ENCODE measurements around the gene SMIM27.

The SMIM27 gene

DNA sequence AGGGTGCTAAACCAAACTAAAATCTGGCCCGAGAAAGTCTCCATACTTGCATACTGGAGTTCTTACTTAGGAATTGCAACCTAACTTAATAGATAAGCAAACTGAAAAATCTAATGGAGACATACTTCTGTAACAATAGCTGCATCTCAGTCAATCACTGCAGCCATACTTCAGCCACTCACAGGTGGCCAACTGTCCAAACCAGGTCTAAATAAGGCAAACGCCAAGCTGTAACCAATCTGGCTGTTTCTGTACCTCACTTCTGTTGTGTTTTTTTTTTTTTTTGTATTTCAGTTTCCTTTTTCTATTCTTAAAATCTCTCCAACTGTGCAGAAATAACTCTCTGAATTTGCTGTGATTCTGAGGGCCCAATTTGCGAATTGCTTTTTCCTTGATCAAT lies 25.2 kb downstream of the SMIM27 start:
- Histone ChIP-seq H3K36me3 (ENCODE audit: control insufficient read depth in 1 of 2, insufficient read depth in 2 of 2, low read length in 2 of 2) (no peaks in the 10 kb centered on the region), H3K4me3 (ENCODE audit: low read depth in 1 of 2, low read length in 2 of 2) (no peak overlapping the region), H3K4me1 (ENCODE audit: control insufficient read depth in 1 of 2, insufficient read depth in 2 of 2, low read length in 2 of 2) (peaks cover 6 to 8% of the 10 kb centered on the region in 2 donors), H3K9ac (ENCODE audit: low read depth in 1 of 2, low read length in 2 of 2) (no peak overlapping the region), H3K9me3 (ENCODE audit: control insufficient read depth in 1 of 2, low read length in 2 of 2) (no peaks in the 10 kb centered on the region), H3K27me3 (ENCODE audit: control insufficient read depth in 1 of 2, insufficient read depth in 2 of 2, low read length in 2 of 2) (peaks cover 0 to 4% of the 10 kb centered on the region in 2 donors), H3K27ac (ENCODE audit: low read depth, low read length) (no peak overlapping the region)

DNA sequence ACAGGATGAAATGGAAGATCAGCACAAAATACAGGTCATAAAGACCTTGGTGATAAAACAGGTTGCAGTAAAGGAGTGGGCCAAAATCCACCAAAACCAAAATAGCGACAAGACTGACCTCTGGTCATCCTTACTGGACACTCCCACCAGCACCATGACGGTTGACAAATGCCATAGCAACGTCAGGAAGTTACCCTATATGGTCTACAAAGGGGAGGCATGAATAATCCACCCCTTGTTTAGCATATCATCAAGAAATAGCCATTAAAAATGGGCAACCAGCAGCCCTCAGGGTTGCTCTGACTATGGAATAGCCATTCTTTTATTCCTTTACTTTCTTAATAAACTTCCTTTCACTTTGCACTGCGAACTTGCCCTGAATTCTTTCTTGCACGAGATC lies 26.8 kb downstream of the SMIM27 start:
- Histone ChIP-seq H3K9me3 (ENCODE audit: control insufficient read depth in 1 of 2, low read length in 2 of 2) (no peaks in the 10 kb centered on the region), H3K9ac (ENCODE audit: low read depth in 1 of 2, low read length in 2 of 2) (no peak overlapping the region), H3K4me3 (ENCODE audit: low read depth in 1 of 2, low read length in 2 of 2) (no peak overlapping the region), H3K27ac (ENCODE audit: low read depth, low read length) (no peak overlapping the region), H3K27me3 (ENCODE audit: control insufficient read depth in 1 of 2, insufficient read depth in 2 of 2, low read length in 2 of 2) (peaks cover 0 to 4% of the 10 kb centered on the region in 2 donors), H3K4me1 (ENCODE audit: control insufficient read depth in 1 of 2, insufficient read depth in 2 of 2, low read length in 2 of 2) (no peaks in the 10 kb centered on the region), H3K36me3 (ENCODE audit: control insufficient read depth in 1 of 2, insufficient read depth in 2 of 2, low read length in 2 of 2) (no peaks in the 10 kb centered on the region)

DNA sequence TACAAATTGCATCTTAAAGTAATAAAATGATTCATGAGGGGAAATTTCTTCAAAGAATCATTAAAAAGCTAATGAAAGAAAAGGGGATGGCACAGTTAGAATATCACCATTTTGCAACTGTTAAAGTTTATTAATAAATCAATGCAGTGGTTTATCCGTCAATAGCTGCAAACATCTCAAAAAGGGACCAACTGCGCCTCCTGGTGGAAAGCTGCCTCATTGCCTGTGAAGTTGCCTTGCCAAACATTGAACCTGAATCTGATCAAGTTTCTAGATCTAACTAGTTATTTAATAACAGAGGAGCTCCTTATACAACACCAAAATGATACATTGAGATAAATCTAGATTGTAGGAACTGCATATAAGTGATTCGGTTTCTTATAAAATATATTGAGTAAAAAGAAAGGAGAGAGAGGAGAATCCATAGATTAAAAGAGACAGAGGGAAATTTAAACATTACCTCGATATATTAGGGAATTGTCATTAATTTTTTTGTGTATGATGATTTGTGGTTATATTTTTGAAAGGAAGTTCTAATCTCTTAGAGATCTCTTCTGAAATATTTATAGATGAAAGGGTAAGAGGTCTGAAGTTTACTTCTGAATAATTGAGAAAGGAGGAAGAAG lies 27.7 kb downstream of the SMIM27 start:
- no peak overlapping the region for H3K4me3 ChIP-seq (ENCODE audit: low read depth in 1 of 2, low read length in 2 of 2)

DNA sequence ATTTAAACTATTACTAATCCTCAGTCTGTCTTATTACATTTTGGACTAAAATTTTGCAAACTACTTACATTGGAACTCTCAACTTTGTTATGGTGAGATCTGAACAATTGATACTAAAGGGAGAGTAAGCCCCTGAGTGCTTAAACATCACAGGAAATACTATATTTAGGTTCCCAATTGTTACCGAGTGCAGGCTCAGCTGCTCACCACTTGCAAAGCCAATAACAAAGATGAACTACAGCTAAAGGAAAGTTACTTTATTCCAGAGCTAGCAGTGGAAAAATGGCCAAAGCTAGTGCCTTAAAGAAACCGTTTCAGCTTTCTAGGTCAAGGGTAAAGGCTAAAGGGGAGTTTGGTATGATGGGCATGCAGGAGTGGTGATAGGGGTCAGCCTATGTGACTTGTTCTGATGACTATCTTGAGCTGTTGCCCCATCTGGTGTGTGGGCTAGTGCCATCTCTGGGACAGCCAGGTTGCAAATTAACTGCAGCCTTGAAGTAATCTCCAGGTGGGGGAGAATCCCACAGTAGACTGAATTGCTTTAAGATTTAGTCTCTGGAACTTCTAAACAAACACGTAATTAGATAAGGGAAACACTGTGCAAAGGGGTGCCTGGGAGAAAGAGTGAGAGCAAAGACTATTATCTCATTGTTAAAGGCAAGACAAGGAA lies 28.6 kb downstream of the SMIM27 start:
- peaks cover 0 to 4% of the 10 kb centered on the region in 2 donors for H3K27me3 ChIP-seq (ENCODE audit: control insufficient read depth in 1 of 2, insufficient read depth in 2 of 2, low read length in 2 of 2)
- H3K9me3 ChIP-seq (ENCODE audit: control insufficient read depth in 1 of 2, low read length in 2 of 2), result no peaks in the 10 kb centered on the region
- H3K4me1 ChIP-seq (ENCODE audit: control insufficient read depth in 1 of 2, insufficient read depth in 2 of 2, low read length in 2 of 2), result no peaks in the 10 kb centered on the region
- no peak overlapping the region for H3K27ac ChIP-seq (ENCODE audit: low read depth, low read length)
- no peak overlapping the region for H3K4me3 ChIP-seq (ENCODE audit: low read depth in 1 of 2, low read length in 2 of 2)
- H3K9ac ChIP-seq (ENCODE audit: low read depth in 1 of 2, low read length in 2 of 2), result no peak overlapping the region
- H3K36me3 ChIP-seq (ENCODE audit: control insufficient read depth in 1 of 2, insufficient read depth in 2 of 2, low read length in 2 of 2), result no peaks in the 10 kb centered on the region

More for the DNA sequence above, 27.7 kb downstream of the SMIM27 start:
- Histone ChIP-seq H3K4me1 (ENCODE audit: control insufficient read depth in 1 of 2, insufficient read depth in 2 of 2, low read length in 2 of 2) (no peaks in the 10 kb centered on the region), H3K27ac (ENCODE audit: low read depth, low read length) (no peak overlapping the region), H3K9ac (ENCODE audit: low read depth in 1 of 2, low read length in 2 of 2) (no peak overlapping the region), H3K36me3 (ENCODE audit: control insufficient read depth in 1 of 2, insufficient read depth in 2 of 2, low read length in 2 of 2) (no peaks in the 10 kb centered on the region), H3K9me3 (ENCODE audit: control insufficient read depth in 1 of 2, low read length in 2 of 2) (no peaks in the 10 kb centered on the region), H3K27me3 (ENCODE audit: control insufficient read depth in 1 of 2, insufficient read depth in 2 of 2, low read length in 2 of 2) (peaks cover 0 to 4% of the 10 kb centered on the region in 2 donors)

DNA sequence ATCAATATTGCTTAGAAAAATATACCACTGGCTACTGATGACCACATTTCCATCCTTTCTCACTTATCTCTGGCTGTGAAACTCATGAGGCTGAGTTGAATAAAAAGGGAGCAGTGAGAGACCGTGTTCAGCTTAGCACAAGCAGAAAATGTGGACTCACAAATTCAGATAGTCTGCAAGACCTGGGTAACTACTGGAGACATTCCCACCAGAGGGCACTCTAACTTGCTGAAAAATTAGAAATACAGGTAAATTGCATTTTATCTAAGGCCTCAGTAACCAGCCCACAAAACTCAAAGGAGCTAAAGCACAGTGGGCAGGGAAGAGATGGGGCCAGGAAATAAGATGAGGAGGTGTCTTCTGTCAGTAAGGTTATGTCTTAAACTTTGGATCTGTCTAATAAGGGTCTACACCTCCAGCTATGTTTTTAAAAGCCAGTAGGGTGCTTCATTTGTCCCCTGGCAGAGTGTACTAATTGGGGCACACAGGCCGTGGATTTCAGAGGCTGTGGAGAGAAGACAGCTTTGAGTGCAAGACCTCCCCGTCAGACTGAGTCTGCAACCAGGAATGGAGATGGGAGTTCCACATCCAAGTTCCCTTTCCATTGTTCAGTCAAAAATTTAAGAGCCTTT lies 29.5 kb downstream of the SMIM27 start:
- no peaks in the 10 kb centered on the region for H3K4me1 ChIP-seq (ENCODE audit: control insufficient read depth in 1 of 2, insufficient read depth in 2 of 2, low read length in 2 of 2)
- peaks cover 0 to 4% of the 10 kb centered on the region in 2 donors for H3K27me3 ChIP-seq (ENCODE audit: control insufficient read depth in 1 of 2, insufficient read depth in 2 of 2, low read length in 2 of 2)
- H3K9me3 ChIP-seq (ENCODE audit: control insufficient read depth in 1 of 2, low read length in 2 of 2), result no peaks in the 10 kb centered on the region
- H3K36me3 ChIP-seq (ENCODE audit: control insufficient read depth in 1 of 2, insufficient read depth in 2 of 2, low read length in 2 of 2), result no peaks in the 10 kb centered on the region
- H3K9ac ChIP-seq (ENCODE audit: low read depth in 1 of 2, low read length in 2 of 2), result no peak overlapping the region
- no peak overlapping the region for H3K4me3 ChIP-seq (ENCODE audit: low read depth in 1 of 2, low read length in 2 of 2)
- H3K27ac ChIP-seq (ENCODE audit: low read depth, low read length), result no peak overlapping the region

DNA sequence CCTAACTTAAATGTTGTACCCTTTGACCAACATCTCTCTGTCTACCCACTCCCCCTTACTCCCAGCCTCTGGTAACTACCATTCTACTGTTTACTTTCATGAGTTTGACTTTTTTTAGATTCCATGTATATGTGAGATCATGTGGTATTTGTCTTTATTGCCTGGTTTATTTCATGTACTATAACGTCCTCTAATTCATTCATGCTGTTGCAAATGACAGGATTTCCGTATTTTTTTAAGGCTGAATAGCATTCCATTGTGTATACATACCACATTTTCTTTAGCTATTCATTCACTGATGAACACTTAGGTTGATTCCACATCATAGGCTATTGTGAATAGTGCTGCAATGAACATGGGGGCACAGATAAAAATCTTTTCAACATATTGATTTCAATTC lies 32.7 kb downstream of the SMIM27 start:
- no peaks in the 10 kb centered on the region for H3K27me3 ChIP-seq (ENCODE audit: control insufficient read depth in 1 of 2, insufficient read depth in 2 of 2, low read length in 2 of 2)
- no peak overlapping the region for H3K27ac ChIP-seq (ENCODE audit: low read depth, low read length)
- no peaks in the 10 kb centered on the region for H3K9me3 ChIP-seq (ENCODE audit: control insufficient read depth in 1 of 2, low read length in 2 of 2)
- H3K4me1 ChIP-seq (ENCODE audit: control insufficient read depth in 1 of 2, insufficient read depth in 2 of 2, low read length in 2 of 2), result no peaks in the 10 kb centered on the region
- no peak overlapping the region for H3K4me3 ChIP-seq (ENCODE audit: low read depth in 1 of 2, low read length in 2 of 2)
- H3K9ac ChIP-seq (ENCODE audit: low read depth in 1 of 2, low read length in 2 of 2), result no peak overlapping the region
- H3K36me3 ChIP-seq (ENCODE audit: control insufficient read depth in 1 of 2, insufficient read depth in 2 of 2, low read length in 2 of 2), result no peaks in the 10 kb centered on the region

DNA sequence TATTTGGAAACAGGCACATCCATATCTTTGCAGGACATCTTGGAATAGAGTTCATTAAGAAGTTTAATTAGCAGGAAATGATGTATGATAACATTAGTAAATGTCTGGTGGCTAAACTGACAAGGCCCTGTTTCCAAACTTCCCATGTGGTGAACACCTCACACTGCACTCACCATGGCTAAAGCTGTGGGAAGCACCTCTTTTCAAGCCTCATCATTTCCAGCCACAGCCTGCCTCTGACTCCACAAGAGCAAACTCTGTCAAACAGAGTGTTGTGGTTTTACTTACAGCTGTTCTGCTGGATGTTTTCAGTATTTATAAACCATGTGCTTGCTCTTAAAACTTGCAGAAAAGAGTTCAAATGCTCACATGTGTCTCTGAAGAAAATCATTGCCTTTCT lies 35.8 kb downstream of the SMIM27 start:
- Histone ChIP-seq H3K27me3 (ENCODE audit: control insufficient read depth in 1 of 2, insufficient read depth in 2 of 2, low read length in 2 of 2) (no peaks in the 10 kb centered on the region), H3K27ac (ENCODE audit: low read depth, low read length) (no peak overlapping the region), H3K4me3 (ENCODE audit: low read depth in 1 of 2, low read length in 2 of 2) (no peak overlapping the region), H3K36me3 (ENCODE audit: control insufficient read depth in 1 of 2, insufficient read depth in 2 of 2, low read length in 2 of 2) (no peaks in the 10 kb centered on the region), H3K9me3 (ENCODE audit: control insufficient read depth in 1 of 2, low read length in 2 of 2) (no peaks in the 10 kb centered on the region), H3K4me1 (ENCODE audit: control insufficient read depth in 1 of 2, insufficient read depth in 2 of 2, low read length in 2 of 2) (no peaks in the 10 kb centered on the region), H3K9ac (ENCODE audit: low read depth in 1 of 2, low read length in 2 of 2) (no peak overlapping the region)

DNA sequence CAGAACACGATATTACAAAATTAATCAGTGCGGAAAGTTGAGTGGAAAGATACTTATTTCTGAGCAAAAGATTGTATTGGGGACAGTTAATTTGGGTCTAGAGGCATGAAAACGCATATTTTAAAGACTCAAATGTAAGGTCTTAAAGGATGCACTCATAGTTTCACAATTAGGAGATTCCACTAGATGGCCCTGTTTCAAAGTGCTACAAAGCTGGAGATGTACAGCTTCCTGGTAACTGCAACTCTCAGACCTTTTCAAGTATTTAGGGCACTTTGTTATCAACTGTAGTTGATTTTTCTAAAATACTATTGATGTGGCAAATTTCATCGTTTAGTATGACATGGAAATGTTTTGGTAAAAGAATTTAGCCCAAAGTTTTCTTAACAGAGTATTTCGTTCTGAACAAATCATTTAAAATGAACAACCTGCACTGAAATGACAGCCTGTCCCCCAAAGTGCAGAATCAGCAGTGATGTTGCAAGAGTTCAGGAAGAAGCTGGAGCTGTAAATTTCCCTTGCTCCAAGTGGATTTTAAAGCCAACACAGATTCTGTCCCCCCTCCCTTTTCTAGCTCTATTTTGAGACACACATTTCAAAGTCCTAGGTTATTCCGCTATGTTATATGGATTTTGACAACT lies 37.1 kb downstream of the SMIM27 start:
- H3K4me1 ChIP-seq (ENCODE audit: control insufficient read depth in 1 of 2, insufficient read depth in 2 of 2, low read length in 2 of 2), result no peaks in the 10 kb centered on the region
- H3K4me3 ChIP-seq (ENCODE audit: low read depth in 1 of 2, low read length in 2 of 2), result no peak overlapping the region
- H3K27ac ChIP-seq (ENCODE audit: low read depth, low read length), result no peak overlapping the region
- no peaks in the 10 kb centered on the region for H3K9me3 ChIP-seq (ENCODE audit: control insufficient read depth in 1 of 2, low read length in 2 of 2)
- H3K27me3 ChIP-seq (ENCODE audit: control insufficient read depth in 1 of 2, insufficient read depth in 2 of 2, low read length in 2 of 2), result no peaks in the 10 kb centered on the region
- H3K9ac ChIP-seq (ENCODE audit: low read depth in 1 of 2, low read length in 2 of 2), result no peak overlapping the region
- H3K36me3 ChIP-seq (ENCODE audit: control insufficient read depth in 1 of 2, insufficient read depth in 2 of 2, low read length in 2 of 2), result no peaks in the 10 kb centered on the region

DNA sequence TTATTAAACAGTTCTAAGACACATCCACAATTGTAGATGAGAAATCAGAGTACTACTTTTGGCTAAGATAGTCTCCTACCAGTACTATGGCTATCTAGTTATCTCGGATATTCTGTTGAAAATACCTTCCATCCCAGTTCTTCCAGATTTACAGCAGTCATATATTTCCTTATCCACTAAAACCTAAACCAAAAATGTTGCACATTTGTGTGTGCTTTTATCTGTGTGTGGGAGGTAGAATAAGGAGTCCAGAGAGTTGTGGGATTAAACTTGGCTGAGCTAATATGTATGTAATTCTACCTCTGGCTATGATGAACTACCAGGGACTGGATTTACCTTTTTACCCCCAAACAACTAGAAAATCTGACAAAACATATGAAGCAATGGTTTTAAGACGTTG lies 38.3 kb downstream of the SMIM27 start:
- Histone ChIP-seq H3K36me3 (ENCODE audit: control insufficient read depth in 1 of 2, insufficient read depth in 2 of 2, low read length in 2 of 2) (no peaks in the 10 kb centered on the region), H3K27ac (ENCODE audit: low read depth, low read length) (no peak overlapping the region), H3K9ac (ENCODE audit: low read depth in 1 of 2, low read length in 2 of 2) (no peak overlapping the region), H3K4me1 (ENCODE audit: control insufficient read depth in 1 of 2, insufficient read depth in 2 of 2, low read length in 2 of 2) (no peaks in the 10 kb centered on the region), H3K9me3 (ENCODE audit: control insufficient read depth in 1 of 2, low read length in 2 of 2) (no peaks in the 10 kb centered on the region), H3K27me3 (ENCODE audit: control insufficient read depth in 1 of 2, insufficient read depth in 2 of 2, low read length in 2 of 2) (no peaks in the 10 kb centered on the region), H3K4me3 (ENCODE audit: low read depth in 1 of 2, low read length in 2 of 2) (no peak overlapping the region)

DNA sequence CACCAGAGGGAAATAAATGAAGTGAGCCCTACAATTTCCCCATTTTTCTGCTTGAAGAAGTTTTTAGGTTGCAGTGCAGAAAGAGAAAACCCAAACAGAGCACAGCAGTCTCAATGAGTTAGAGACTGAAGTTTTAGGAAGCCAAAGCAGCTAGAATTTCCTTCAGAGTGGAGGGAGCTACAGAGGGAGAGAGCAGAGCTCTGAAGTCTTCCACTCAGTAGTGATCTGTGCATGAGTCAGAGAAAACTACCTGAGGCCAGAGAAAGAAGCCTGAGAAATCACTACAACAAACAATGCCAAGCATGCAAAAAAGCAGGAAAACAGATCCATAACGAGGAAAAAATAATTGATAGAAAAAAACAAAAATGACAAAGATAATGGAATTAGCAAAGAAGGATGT lies 38.8 kb downstream of the SMIM27 start:
- no peak overlapping the region for H3K27ac ChIP-seq (ENCODE audit: low read depth, low read length)
- no peaks in the 10 kb centered on the region for H3K4me1 ChIP-seq (ENCODE audit: control insufficient read depth in 1 of 2, insufficient read depth in 2 of 2, low read length in 2 of 2)
- no peaks in the 10 kb centered on the region for H3K27me3 ChIP-seq (ENCODE audit: control insufficient read depth in 1 of 2, insufficient read depth in 2 of 2, low read length in 2 of 2)
- H3K36me3 ChIP-seq (ENCODE audit: control insufficient read depth in 1 of 2, insufficient read depth in 2 of 2, low read length in 2 of 2), result no peaks in the 10 kb centered on the region
- no peak overlapping the region for H3K9ac ChIP-seq (ENCODE audit: low read depth in 1 of 2, low read length in 2 of 2)
- no peaks in the 10 kb centered on the region for H3K9me3 ChIP-seq (ENCODE audit: control insufficient read depth in 1 of 2, low read length in 2 of 2)
- H3K4me3 ChIP-seq (ENCODE audit: low read depth in 1 of 2, low read length in 2 of 2), result no peak overlapping the region
